ENCODE measurements around the gene ALG3. TPM values are rescaled to one million over a fixed set of nuclear protein-coding genes. Genes with fewer than 3 reads are reported as not detected.
"Not testable (repeated sequence)": the region's sequence is repeated elsewhere in the genome, so short reads cannot be mapped to it uniquely, and the experiment has no call there.

Gene ALG3
- total RNA-seq, 2 donors from 2014 or later, result 17.6 to 24.1 TPM

DNA sequence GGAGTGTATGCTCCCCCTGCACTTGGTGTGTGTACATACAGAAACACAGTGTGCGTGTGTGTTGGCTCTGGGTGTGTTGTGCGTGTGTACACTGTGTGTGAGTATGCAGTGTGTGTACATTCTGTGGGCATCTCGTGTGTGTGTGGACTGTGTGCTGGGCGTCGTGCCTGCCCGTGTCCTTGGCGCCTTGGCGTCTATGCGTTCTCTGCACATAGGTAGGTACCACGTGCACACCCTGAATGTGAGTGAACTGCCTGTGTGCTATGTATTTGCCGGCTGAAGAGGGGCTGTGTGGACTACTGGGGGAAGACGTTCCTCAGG is 26.6 kb upstream of the ALG3 start:
- DNase-seq, result no peak
- Mint-ChIP-seq H3K4me1 (peaks cover 3% of the 10 kb centered on the region), H3K27me3 (peaks cover 62% of the 10 kb centered on the region), H3K4me3 (peak overlapping the region; percentile 58), H3K27ac (no peak overlapping the region), H3K36me3 (ENCODE audit: low read depth) (peaks cover 14% of the 10 kb centered on the region)
- ATAC-seq, result no peak
- H3K9me3 ChIP-seq (ENCODE audit: control insufficient read depth, low read length, poor library complexity, severe bottlenecking), result no peaks in the 10 kb centered on the region

DNA sequence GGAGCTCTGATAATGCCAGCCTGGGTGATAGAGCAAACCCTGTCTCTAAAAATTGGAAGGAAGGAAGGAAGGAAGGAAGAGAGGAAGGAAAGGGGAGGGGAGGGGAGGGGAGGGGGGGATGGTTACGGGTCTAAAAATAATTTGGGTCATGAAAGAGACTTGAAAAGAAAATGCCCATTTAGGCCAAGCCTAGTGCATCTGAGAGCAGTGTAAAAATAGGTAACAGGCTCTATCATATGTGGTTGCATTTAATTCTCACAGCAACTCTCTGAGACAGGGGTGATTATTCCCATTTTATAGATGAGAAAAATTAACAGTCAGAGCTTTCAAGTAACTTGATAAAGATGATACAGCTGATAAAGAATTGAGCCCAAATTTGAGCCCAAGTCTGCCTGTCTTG is 23.5 kb upstream of the ALG3 start:
- Mint-ChIP-seq H3K27ac (no peak overlapping the region), H3K36me3 (ENCODE audit: low read depth) (peaks cover 14% of the 10 kb centered on the region), H3K4me1 (peaks cover 3% of the 10 kb centered on the region), H3K27me3 (peaks cover 49% of the 10 kb centered on the region), H3K4me3 (no peak overlapping the region)
- H3K9me3 ChIP-seq (ENCODE audit: control insufficient read depth, low read length, poor library complexity, severe bottlenecking), result no peaks in the 10 kb centered on the region
- DNase-seq, result no peak
- no peak for ATAC-seq

DNA sequence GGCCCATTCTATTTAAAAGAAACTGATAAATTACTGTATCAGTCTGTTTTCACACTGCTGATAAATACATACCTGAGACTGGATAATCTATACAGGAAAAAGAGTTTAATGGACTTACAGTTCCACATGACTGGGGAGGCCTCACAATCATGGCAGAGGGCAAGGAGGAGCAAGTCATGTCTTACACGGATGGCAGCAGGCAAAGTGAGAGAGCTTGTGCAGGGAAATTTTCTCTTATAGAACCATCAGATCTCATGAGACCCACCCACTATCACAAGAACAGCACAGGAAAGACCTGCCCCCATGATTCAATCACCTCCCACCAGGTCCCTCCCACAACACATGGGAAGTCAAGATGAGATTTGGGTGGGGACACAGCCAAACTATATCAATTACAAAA is 18.5 kb upstream of the ALG3 start:
- not testable (repeated sequence) for H3K27ac Mint-ChIP-seq; H3K4me1 Mint-ChIP-seq; DNase-seq; H3K4me3 Mint-ChIP-seq; ATAC-seq; H3K9me3 ChIP-seq (ENCODE audit: control insufficient read depth, low read length, poor library complexity, severe bottlenecking); H3K36me3 Mint-ChIP-seq (ENCODE audit: low read depth)
- peaks cover 26% of the 10 kb centered on the region for H3K27me3 Mint-ChIP-seq

GRCh38 chr3:184262764-184263179 is 14.0 kb upstream of the ALG3 start:
- Mint-ChIP-seq H3K36me3 (ENCODE audit: low read depth) (peaks cover 5% of the 10 kb centered on the region), H3K27me3 (peaks cover 7% of the 10 kb centered on the region), H3K4me3 (peak overlapping the region; percentile 9), H3K4me1 (peaks cover 20% of the 10 kb centered on the region), H3K27ac (peak overlapping the region; percentile 21)
- ATAC-seq, result no peak
- no peak for DNase-seq
- no peaks in the 10 kb centered on the region for H3K9me3 ChIP-seq (ENCODE audit: control insufficient read depth, low read length, poor library complexity, severe bottlenecking)

DNA sequence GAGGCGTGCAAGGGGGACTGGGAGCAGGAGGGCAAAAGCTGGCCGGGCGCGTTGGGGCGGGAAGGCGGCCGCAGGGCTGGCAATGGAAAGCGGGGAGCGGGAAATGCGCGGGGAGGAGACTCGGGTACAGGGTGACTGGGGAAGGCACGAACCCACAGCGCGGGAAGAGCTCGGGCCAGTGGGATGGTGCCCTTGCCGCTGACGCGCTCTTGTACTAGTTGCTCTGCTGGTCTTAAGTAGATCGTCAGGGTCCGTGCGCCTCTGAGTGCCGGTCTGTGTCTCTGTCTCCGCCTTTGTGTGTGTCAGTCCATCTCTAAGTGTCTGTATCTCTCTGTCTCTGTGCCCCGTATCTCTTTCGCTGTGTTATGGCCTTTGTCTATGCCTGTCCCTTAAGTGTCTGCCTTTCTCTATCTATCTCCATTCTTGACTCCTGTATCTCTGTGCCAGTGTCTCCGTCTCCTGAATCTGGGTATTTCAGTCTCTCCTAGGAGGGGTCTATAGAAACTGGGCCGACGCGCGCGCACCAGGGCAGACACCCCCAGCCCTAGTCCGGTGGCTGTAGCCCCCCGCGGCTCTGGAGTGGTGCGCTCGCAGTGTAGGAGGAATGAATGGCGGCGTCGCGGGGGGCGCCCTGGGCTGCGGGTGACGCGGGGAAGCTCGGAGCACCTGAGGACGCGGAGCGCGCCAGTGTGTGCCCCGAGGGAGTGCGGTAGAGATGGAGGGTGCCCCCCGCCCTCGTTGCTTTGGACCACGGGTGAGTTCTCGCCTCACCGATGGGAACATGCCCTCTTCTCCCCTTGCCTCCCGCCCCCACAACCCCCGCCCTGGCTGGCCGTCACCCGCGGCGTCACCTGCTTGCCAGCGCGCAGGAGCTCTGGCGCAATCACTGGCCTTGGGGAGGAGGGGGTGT is 13.3 kb upstream of the ALG3 start:
- H3K4me1 Mint-ChIP-seq, result peaks cover 20% of the 10 kb centered on the region

GRCh38 chr3:184261270-184261853 is 12.6 kb upstream of the ALG3 start, which contains the start of gene CAMK2N2:
Gene CAMK2N2, minus strand, starts transcription at chr3:184261553. Its CDS starts 268 bp downstream, at chr3:184261285.
- peak; percentile 71 for ATAC-seq
- Mint-ChIP-seq H3K27me3 (no peaks in the 10 kb centered on the region), H3K36me3 (ENCODE audit: low read depth) (peaks cover 5% of the 10 kb centered on the region), H3K4me1 (peaks cover 20% of the 10 kb centered on the region), H3K4me3 (peak within 1 kb of the TSS; percentile 98), H3K27ac (peak within 1 kb of the TSS; percentile 32)
- no peaks in the 10 kb centered on the region for H3K9me3 ChIP-seq (ENCODE audit: control insufficient read depth, low read length, poor library complexity, severe bottlenecking)
- peak; percentile 27 to 67 (median 62) for DNase-seq

More for the DNA sequence above, 13.3 kb upstream of the ALG3 start:
- Mint-ChIP-seq H3K27me3 (peaks cover under 1% of the 10 kb centered on the region), H3K4me3 (peak overlapping the region; percentile 98), H3K36me3 (ENCODE audit: low read depth) (peaks cover 5% of the 10 kb centered on the region), H3K27ac (peak overlapping the region; percentile 32)
- no peaks in the 10 kb centered on the region for H3K9me3 ChIP-seq (ENCODE audit: control insufficient read depth, low read length, poor library complexity, severe bottlenecking)
- peak; percentile 12 for ATAC-seq
- DNase-seq, result no peak

DNA sequence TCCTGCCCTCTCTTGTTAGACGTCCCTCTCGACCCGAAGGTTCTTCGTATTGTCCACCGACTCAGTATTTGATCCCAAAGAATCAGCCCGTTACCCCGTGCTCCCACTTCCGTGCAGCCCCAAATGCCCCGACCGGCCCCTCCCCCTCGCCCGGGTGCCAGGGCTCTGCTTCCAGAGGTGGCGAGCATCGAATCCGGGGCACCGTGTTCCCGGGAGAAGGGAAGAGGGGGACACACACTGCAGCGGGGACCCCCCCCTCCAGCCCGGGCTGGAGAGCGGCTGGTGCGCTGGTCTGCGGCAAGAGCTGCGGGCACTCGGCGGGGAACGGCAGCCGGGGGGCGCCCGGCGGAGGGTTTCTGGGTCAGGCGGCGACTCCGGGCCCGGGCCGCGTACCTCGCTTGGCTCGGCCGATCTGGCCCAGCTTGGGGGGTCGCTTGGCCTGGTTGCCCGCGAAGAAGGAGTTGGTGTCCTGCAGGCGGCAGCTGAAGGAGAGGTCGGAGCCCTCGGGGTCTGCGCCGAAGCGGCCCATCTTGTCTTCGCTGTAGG is 12.0 kb upstream of the ALG3 start:
- ATAC-seq, result no peak
- H3K36me3 Mint-ChIP-seq (ENCODE audit: low read depth), result peaks cover 5% of the 10 kb centered on the region
- H3K27me3 Mint-ChIP-seq, result no peaks in the 10 kb centered on the region
- no peak for DNase-seq
- no peaks in the 10 kb centered on the region for H3K9me3 ChIP-seq (ENCODE audit: control insufficient read depth, low read length, poor library complexity, severe bottlenecking)
- H3K27ac Mint-ChIP-seq, result no peak overlapping the region
- peaks cover 20% of the 10 kb centered on the region for H3K4me1 Mint-ChIP-seq
- peak overlapping the region; percentile 98 for H3K4me3 Mint-ChIP-seq

DNA sequence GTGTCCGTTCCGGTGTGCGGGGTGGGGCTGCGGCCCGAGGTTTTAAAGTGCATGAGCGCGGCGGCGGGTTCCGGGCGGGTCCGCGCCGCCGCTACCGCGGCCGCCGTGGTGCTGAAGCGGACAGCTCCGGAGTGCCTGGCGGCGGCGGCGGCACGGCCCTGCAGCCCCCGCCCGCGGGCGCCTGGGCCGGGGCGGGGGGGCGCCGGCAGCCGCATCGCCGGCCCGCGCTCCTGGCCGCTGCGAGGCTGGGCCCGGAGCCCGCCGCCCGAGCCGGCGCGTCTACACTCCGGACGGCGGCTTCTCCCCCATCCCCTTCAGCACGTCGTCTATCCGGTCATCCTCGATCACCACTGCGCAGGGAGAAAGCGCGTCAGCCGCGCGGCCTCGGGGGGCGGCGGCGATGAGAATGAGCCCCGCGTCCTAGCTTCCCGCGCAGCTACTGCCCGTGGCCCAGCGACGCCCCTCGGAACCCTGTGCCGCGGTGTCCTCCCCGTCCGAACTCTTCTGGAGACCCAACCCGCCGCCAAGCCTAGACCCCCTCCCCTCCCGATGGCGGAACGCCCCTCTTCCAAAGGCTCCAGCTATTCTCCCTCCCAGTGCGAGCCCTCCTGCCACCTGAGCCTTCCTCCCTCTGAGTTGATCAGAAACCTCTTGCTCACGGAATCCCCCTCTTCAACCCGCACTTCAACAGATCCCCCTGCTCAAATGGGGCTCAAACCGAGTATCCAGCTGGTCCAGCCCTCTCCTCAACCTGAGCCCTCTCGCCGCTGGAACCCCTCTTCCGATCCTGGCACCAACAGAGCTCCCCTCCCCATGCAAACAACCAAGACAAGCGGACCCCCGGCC is 11.3 kb upstream of the ALG3 start:
- no peaks in the 10 kb centered on the region for H3K27me3 Mint-ChIP-seq

GRCh38 chr3:184259396-184259877 is 10.7 kb upstream of the ALG3 start:
- Mint-ChIP-seq H3K36me3 (ENCODE audit: low read depth) (peaks cover 5% of the 10 kb centered on the region), H3K4me3 (peak overlapping the region; percentile 90), H3K27me3 (no peaks in the 10 kb centered on the region), H3K4me1 (peaks cover 22% of the 10 kb centered on the region), H3K27ac (peak overlapping the region; percentile 45)
- ATAC-seq, result no peak
- DNase-seq, result no peak
- H3K9me3 ChIP-seq (ENCODE audit: control insufficient read depth, low read length, poor library complexity, severe bottlenecking), result no peaks in the 10 kb centered on the region

More for the DNA sequence above, 11.3 kb upstream of the ALG3 start:
- Mint-ChIP-seq H3K4me3 (peak overlapping the region; percentile 98), H3K36me3 (ENCODE audit: low read depth) (peaks cover 5% of the 10 kb centered on the region), H3K27ac (peak overlapping the region; percentile 45), H3K4me1 (peaks cover 22% of the 10 kb centered on the region)
- no peaks in the 10 kb centered on the region for H3K9me3 ChIP-seq (ENCODE audit: control insufficient read depth, low read length, poor library complexity, severe bottlenecking)
- ATAC-seq (peak; percentile 69), DNase-seq (peak; percentile 22 to 48 (median 41))

GRCh38 chr3:184258926-184259325 is 10.2 kb upstream of the ALG3 start:
- H3K9me3 ChIP-seq (ENCODE audit: control insufficient read depth, low read length, poor library complexity, severe bottlenecking), result no peaks in the 10 kb centered on the region
- no peak for ATAC-seq
- peaks cover 22% of the 10 kb centered on the region for H3K4me1 Mint-ChIP-seq
- peak overlapping the region; percentile 45 for H3K27ac Mint-ChIP-seq
- no peak for DNase-seq
- no peak overlapping the region for H3K4me3 Mint-ChIP-seq
- peaks cover 5% of the 10 kb centered on the region for H3K36me3 Mint-ChIP-seq (ENCODE audit: low read depth)
- H3K27me3 Mint-ChIP-seq, result no peaks in the 10 kb centered on the region

DNA sequence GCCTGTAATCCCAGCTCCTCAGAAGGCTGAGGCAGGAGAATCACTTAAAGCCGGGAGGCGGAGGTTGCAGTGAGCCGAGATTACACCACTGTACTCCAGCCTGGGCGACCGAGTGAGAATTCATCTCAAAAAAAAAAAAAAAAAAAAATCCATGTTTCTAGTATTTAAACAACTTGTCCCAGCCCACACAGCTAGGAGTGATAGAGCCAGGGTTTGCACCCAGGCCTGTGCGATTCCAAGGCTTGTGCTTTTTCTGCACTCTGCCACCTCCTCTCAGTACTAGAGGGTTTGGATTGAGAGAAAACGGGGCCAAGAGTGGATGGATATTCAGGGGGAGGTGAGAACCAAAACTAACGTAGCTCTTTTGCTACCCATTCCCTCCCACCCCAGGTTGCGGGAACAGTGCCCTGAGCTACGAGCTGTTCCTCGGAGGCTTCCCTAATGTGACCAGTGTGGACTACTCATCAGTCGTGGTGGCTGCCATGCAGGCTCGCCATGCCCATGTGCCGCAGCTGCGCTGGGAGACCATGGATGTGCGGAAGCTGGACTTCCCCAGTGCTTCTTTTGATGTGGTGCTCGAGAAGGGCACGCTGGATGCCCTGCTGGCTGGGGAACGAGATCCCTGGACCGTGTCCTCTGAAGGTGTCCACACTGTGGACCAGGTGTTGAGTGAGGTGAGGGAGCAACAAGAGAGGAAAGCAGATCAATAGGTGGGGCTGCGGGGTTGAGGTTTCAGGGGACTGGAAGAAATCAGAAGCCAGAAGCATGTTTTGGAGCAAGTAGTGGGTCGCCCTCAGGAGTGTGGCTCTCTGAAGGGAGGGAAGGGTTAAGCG is 8.5 kb upstream of the ALG3 start:
- Mint-ChIP-seq H3K4me3 (no peak overlapping the region), H3K4me1 (peaks cover 18% of the 10 kb centered on the region), H3K27ac (peak overlapping the region; percentile 3), H3K27me3 (no peaks in the 10 kb centered on the region), H3K36me3 (ENCODE audit: low read depth) (peaks cover 5% of the 10 kb centered on the region)
- ATAC-seq, result no peak
- H3K9me3 ChIP-seq (ENCODE audit: control insufficient read depth, low read length, poor library complexity, severe bottlenecking), result no peaks in the 10 kb centered on the region
- no peak for DNase-seq

Data from T-helper 17 cell (primary cell).